Left lung (tissue), 10 donors: ENCODE measurements around the gene PAX3. TPM values are rescaled to one million over a fixed set of nuclear protein-coding genes. Genes with fewer than 3 reads are reported as not detected.

Source experiments
- ATAC-seq: fragments of 200-7000 bp; cut with Tn5 transposase; one replicate; pipeline ENCODE4 v1.9.1; 2020; ENCODE audit warnings: moderate library complexity
- DNase-seq, 4 donors: peaks; one replicate each; pipeline ENCODE4 v3.0.0-alpha.2; 2013 to 2020
- H3K27ac ChIP-seq, 2 donors: fragments of 200-600 bp; sonication (generic) in 1 of 2; one replicate each; pipeline versions ENCODE4 v1.5.0 to v1.8.0; 2020 to 2021
- H3K27me3 ChIP-seq, 2 donors: fragments of 200-600 bp; sonication (generic) in 1 of 2; one replicate each; pipeline versions ENCODE4 v1.5.0 to v1.8.0; 2020 to 2021
- H3K36me3 ChIP-seq, 2 donors: fragments of 200-600 bp; sonication (generic) in 1 of 2; one replicate each; pipeline versions ENCODE4 v1.5.0 to v1.8.0; 2020 to 2021
- H3K4me1 ChIP-seq, 2 donors: fragments of 200-600 bp; one replicate each; pipeline ENCODE4 v1.8.0; 2021
- H3K4me3 ChIP-seq, 2 donors: fragments of 200-600 bp; sonication (generic) in 1 of 2; one replicate each; pipeline versions ENCODE4 v1.5.0 to v1.8.0; 2020 to 2021; ENCODE audit warnings: mild to moderate bottlenecking in 1 of 2
- H3K9me3 ChIP-seq, 2 donors: fragments of 200-600 bp; sonication (generic) in 1 of 2; one replicate each; pipeline versions ENCODE4 v1.5.0 to v1.8.0; 2020 to 2021
- CTCF ChIP-seq, 2 donors: fragments of 200-600 bp; sonication (generic) in 1 of 2; IDR thresholded peaks; one replicate each; pipeline versions ENCODE4 v1.5.0 to v1.8.0; 2021; ENCODE audit warnings: antibody characterized with exemption in 2 of 2
- intact Hi-C, 2 donors: fragments of 100-400 bp; cut with DNase I; formaldehyde crosslinking; loops; one replicate each; pipeline versions ENCODE4 v1.11.2 to v1.14.2; 2022
- polyA plus RNA-seq, 6 donors: library from polyadenylated mRNA; unstranded; fragments of 120-200 nt; gene quantifications; one replicate each; pipeline ENCODE4 v1.2.1, GENCODE V29; 2013; ENCODE audit not compliant: insufficient read length in 6 of 6
- total RNA-seq, 2 donors: library from RNA; stranded (reverse); fragmentation: NEBNext Ultra II Directional; extraction: Animal tissue kit (Norgen Biotek cat#: 25700); gene quantifications; one replicate each; pipeline ENCODE4 v1.2.1, GENCODE V29; 2021
- donor health status: DM: no; HTN: yes; CAD: no.
- donor health status: DM: no; HTN: no; CAD: no.

Gene PAX3
- total and polyA plus RNA-seq, 8 donors, result 0.13 to 0.20 (median 0.14) TPM; not detected in 5

GRCh38 chr2:222290401-222290735, 8.4 kb downstream of the PAX3 start:
- DNase-seq (no peak), ATAC-seq (no peak)
- intact Hi-C loops, result no loop called here
- no peak for TF ChIP-seq CTCF (IDR thresholded peaks at IDR 0.05)
- Histone ChIP-seq H3K4me1 (peaks cover 3 to 8% of the 10 kb centered on the region in 2 donors), H3K27me3 (peaks cover 92 to 100% of the 10 kb centered on the region in 2 donors), H3K4me3 (no peak overlapping the region), H3K27ac (no peak overlapping the region), H3K9me3 (no peaks in the 10 kb centered on the region), H3K36me3 (no peaks in the 10 kb centered on the region)

GRCh38 chr2:222289278-222290160, 9.3 kb downstream of the PAX3 start:
- Histone ChIP-seq H3K27me3 (peaks cover 89 to 100% of the 10 kb centered on the region in 2 donors), H3K27ac (no peak overlapping the region), H3K4me1 (no peaks in the 10 kb centered on the region), H3K4me3 (no peak overlapping the region), H3K9me3 (no peaks in the 10 kb centered on the region), H3K36me3 (no peaks in the 10 kb centered on the region)
- no peak for TF ChIP-seq CTCF (IDR thresholded peaks at IDR 0.05)
- intact Hi-C loops, result no loop called here
- DNase-seq (no peak), ATAC-seq (no peak)

DNA sequence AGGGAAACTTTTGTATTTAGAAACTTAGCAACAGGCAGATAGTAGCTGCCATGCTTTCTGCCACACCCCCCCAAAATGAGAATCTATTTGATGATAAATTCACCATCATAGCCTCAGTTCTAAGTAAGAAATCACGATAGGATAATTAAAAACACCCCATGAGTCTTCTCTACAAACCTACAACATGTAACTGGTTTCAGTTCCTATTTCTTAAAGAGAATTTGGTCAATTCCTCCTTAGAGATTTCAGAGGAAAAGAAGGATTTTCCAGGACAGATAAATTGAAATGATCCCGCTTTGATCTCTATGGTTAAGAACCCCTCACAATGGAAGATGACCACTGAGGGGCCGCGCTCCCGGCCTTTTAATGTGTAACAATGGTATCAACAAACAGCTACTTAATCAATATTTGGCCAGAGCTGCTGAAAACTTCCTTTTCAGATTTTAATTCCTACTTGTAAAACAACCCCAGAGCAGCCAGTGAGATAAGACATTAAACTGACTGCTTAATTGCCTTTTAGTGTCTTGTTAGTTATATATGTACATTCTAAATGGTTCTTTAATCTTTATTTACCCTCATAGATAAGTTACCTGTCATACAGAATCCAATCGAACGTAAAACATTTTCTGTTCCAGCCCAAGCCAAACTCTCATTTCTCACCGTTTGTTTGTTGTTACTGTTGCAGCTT, 10.1 kb downstream of the PAX3 start:
- no peak for TF ChIP-seq CTCF (IDR thresholded peaks at IDR 0.05)
- ATAC-seq (no peak), DNase-seq (no peak)
- H3K36me3 ChIP-seq, result no peaks in the 10 kb centered on the region
- no peak overlapping the region for H3K27ac ChIP-seq
- H3K27me3 ChIP-seq, result peaks cover 87 to 100% of the 10 kb centered on the region in 2 donors
- no peaks in the 10 kb centered on the region for H3K4me1 ChIP-seq
- intact Hi-C loops, result no loop called here
- H3K9me3 ChIP-seq, result no peaks in the 10 kb centered on the region
- H3K4me3 ChIP-seq, result no peak overlapping the region

DNA sequence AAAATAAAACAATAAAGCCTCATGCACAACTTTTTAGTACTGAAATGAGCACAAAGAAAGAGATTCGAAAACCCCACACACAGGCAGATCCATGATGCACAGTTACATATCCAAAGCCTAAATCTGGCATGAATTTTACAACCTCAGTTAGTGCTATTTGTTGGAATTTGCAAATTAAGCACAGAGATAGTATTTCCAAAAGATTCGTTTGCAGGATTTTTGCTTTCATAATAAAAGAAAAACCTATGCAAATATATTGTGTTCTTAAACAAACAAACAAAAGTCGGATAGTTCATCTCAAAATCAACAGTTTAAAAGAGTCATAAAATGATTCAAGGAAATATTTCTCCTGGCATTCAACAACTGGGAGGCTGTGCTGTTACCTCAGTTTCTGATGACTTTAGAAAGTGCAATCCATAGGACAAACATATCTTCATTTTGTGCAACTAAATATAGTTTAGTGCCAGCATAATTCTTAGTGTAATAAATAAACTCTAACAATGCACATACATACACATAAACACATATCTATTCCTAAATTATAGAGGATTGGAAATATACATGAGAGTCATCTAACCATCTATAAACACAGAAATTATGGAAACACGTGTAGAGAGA, 10.8 kb downstream of the PAX3 start:
- no peak overlapping the region for H3K4me3 ChIP-seq
- intact Hi-C loops, result no loop called here
- no peaks in the 10 kb centered on the region for H3K9me3 ChIP-seq
- no peaks in the 10 kb centered on the region for H3K36me3 ChIP-seq
- DNase-seq (no peak), ATAC-seq (no peak)
- TF ChIP-seq CTCF (IDR thresholded peaks at IDR 0.05), result no peak
- peaks cover 87 to 100% of the 10 kb centered on the region in 2 donors for H3K27me3 ChIP-seq
- H3K27ac ChIP-seq, result no peak overlapping the region
- H3K4me1 ChIP-seq, result no peaks in the 10 kb centered on the region

DNA sequence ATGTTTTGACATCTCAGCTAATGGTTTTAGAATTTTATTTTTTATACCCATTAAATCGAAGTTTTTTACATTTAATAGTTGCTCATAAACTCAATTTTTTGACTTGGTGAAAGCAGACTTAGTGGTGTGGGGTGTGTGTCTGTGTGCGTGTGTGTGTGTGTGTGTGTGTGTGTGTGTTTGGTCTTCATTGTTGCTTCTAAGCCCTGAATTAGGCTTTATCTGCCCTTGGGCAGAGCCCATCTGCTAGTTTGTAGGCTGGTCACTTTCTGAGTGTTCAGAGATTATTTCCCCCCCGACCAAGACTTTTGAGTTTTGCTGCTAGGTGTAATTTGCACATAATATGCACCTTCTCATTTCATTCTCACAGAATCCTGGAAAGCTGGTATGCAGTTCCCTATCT, 14.3 kb downstream of the PAX3 start:
- H3K9me3 ChIP-seq, result no peaks in the 10 kb centered on the region
- H3K27me3 ChIP-seq, result peaks cover 61 to 88% of the 10 kb centered on the region in 2 donors
- intact Hi-C loops, result no loop called here
- TF ChIP-seq CTCF (IDR thresholded peaks at IDR 0.05), result no peak
- H3K36me3 ChIP-seq, result no peaks in the 10 kb centered on the region
- no peak overlapping the region for H3K27ac ChIP-seq
- no peak for ATAC-seq
- no peak for DNase-seq
- no peak overlapping the region for H3K4me3 ChIP-seq
- H3K4me1 ChIP-seq, result no peaks in the 10 kb centered on the region
